Erythroblast (primary cell): ENCODE results near the gene TBCE.
"Not testable (repeated sequence)": the region's sequence is repeated elsewhere in the genome, so short reads cannot be mapped to it uniquely, and the experiment has no call there.

Source experiments
- GATA1 ChIP-seq: IDR thresholded peaks from 2 replicates; pipeline ENCODE4 v1.6.1; 2011; ENCODE audit warnings: low read depth, mild to moderate bottlenecking, control low read depth, low read length, moderate library complexity
- POLR2A ChIP-seq: IDR thresholded peaks from 2 replicates; pipeline ENCODE4 v1.6.1; 2011; ENCODE audit warnings: mild to moderate bottlenecking, low read length

DNA sequence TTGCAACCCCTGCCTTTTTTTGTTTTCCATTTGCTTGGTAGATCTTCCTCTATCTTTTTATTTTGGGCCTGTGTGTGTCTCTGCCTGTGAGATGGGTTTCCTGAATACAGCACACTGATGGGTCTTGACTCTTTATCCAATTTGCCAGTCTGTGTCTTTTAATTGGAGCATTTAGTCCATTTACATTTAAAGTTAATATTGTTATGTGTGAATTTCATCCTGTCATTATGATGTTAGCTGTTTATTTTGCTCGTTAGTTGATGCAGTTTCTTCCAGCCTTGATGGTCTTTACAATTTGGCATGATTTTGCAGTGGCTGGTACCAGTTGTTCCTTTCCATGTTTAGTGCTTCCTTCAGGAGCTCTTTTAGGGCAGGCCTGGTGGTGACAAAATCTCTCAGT is 18.4 kb downstream of the TBCE start:
- not testable (repeated sequence) for TF ChIP-seq POLR2A, GATA1
